Right lobe of liver (tissue), 4 donors: ENCODE measurements around the gene CHST11.

Experiments
- CTCF ChIP-seq, 4 donors: fragments of 200-600 bp in 3 of 4; fragments of 450-650 bp in 1 of 4; IDR thresholded peaks; one replicate each; pipeline versions ENCODE4 v1.5.1 to v1.8.0; 2016 to 2022; ENCODE audit warnings: antibody characterized with exemption in 4 of 4, mild to moderate bottlenecking in 2 of 4
- POLR2A ChIP-seq: fragments of 450-650 bp; IDR thresholded peaks from one replicate; pipeline ENCODE4 v1.6.1; 2017; ENCODE audit warnings: antibody characterized with exemption, mild to moderate bottlenecking
- donor health status: DM: no; HTN: no; CAD: no.
- donor health status: DM: no; HTN: no; CAD: no.
- donor health status: DM: no; HTN: yes; CAD: no.

DNA sequence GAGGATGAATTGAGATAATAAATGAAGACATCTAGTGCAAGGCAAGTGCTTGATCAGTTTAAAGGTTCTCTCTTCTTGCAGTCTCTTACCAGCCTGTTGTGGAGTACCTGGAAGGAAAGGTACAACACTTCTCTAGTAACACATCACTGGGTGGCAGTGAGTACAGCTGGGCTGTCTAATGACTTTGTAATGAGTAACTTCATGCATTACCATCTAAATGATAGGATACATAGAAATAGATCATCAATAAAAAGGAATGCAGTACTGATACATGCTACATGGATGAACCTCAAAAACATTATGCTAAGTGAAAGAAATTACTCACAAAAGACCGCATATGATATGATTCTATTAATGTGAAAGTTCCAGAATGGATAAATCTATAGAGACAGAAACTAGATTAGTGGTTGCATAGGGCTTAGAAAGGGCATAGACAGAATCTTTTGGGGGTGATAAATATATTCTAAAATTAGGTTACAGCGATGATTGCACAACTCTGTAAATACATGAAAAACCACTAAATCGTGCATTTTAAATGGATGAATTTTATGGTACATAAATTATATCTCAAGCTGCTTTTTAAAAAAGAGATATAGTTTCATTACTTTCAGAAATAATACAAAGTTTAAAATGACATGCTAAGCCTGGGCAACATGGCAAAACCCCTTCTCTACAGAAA lies 224.4 kb downstream of the CHST11 start:
- no peak for TF ChIP-seq POLR2A
- no peak for TF ChIP-seq CTCF (IDR thresholded peaks at IDR 0.05)
